PC-3 (cell line): ENCODE results near the gene PHACTR2. TPM values are rescaled to one million over a fixed set of nuclear protein-coding genes. Genes with fewer than 3 reads are reported as not detected.
"Not testable (repeated sequence)": the region's sequence is repeated elsewhere in the genome, so short reads cannot be mapped to it uniquely, and the experiment has no call there.

Source experiments
- ATAC-seq: fragments of 200-7000 bp; cut with Tn5 transposase; 2 replicates; pipeline ENCODE4 v1.9.1; 2020; ENCODE audit warnings: mild to moderate bottlenecking, moderate library complexity
- BruUV-seq: library from RNA; stranded (reverse); fragments of 400-500 nt; replicated peaks from 2 replicates; lab custom pipeline; 2021; lab: Mats Ljungman, UMichigan
- CTCF ChIA-PET: fragments of 300-600 bp; sonication (Branson Sonifier 250); formaldehyde crosslinking; loops from one replicate; lab custom pipeline; 2022; ENCODE audit warnings: antibody characterized with exemption; lab: Charles Lee
- POLR2A ChIA-PET: fragments of 300-600 bp; sonication (Branson Sonifier 250); formaldehyde crosslinking; loops from one replicate; lab custom pipeline; 2022; ENCODE audit warnings: antibody characterized with exemption; ENCODE audit not compliant: unreplicated experiment; lab: Charles Lee
- DNase-seq: peaks from one replicate; pipeline ENCODE4 v3.0.0-alpha.2; 2015
- H2AFZ ChIP-seq: fragments of 300-600 bp; sonication (generic); 2 replicates; pipeline ENCODE4 v1.6.0; 2016; ENCODE audit warnings: antibody characterized with exemption, low read length
- H3F3A ChIP-seq: fragments of 300-600 bp; sonication (generic); one replicate; pipeline ENCODE4 v1.6.0; 2017; ENCODE audit warnings: antibody characterized with exemption, low read length, control low read depth, mild to moderate bottlenecking; ENCODE audit not compliant: unreplicated experiment
- H3K27ac ChIP-seq: fragments of 300-600 bp; sonication (generic); 2 replicates; pipeline ENCODE4 v1.5.1; 2016; ENCODE audit warnings: mild to moderate bottlenecking, low read length
- H3K27me3 ChIP-seq: fragments of 300-600 bp; sonication (generic); 2 replicates; pipeline ENCODE4 v1.6.1; 2016; ENCODE audit warnings: low read length, mixed read lengths
- H3K36me3 ChIP-seq: fragments of 300-600 bp; sonication (generic); 2 replicates; pipeline ENCODE4 v1.6.1; 2016; ENCODE audit warnings: low read depth, mixed run types, low read length, mixed read lengths
- H3K4me1 ChIP-seq: fragments of 300-600 bp; sonication (generic); 2 replicates; pipeline ENCODE4 v1.5.1; 2016; ENCODE audit warnings: low read length; ENCODE audit not compliant: insufficient read depth
- H3K4me2 ChIP-seq: fragments of 300-600 bp; sonication (generic); 2 replicates; pipeline ENCODE4 v1.6.0; 2016; ENCODE audit warnings: low read length
- H3K4me3 ChIP-seq: fragments of 300-600 bp; sonication (generic); 2 replicates; pipeline ENCODE4 v1.5.1; 2016; ENCODE audit warnings: mild to moderate bottlenecking, low read length, mixed read lengths
- H3K79me2 ChIP-seq: fragments of 300-600 bp; sonication (generic); 2 replicates; pipeline ENCODE4 v1.6.1; 2017; ENCODE audit warnings: low read length, mixed read lengths
- H3K9ac ChIP-seq: fragments of 300-600 bp; sonication (generic); 2 replicates; pipeline ENCODE4 v1.6.0; 2016; ENCODE audit warnings: mild to moderate bottlenecking, low read length
- H3K9me2 ChIP-seq: fragments of 300-600 bp; sonication (generic); replicated peaks from 2 replicates; pipeline ENCODE4 v1.6.1; 2016; ENCODE audit warnings: mixed run types, low read length, mixed read lengths
- H3K9me3 ChIP-seq: fragments of 300-600 bp; sonication (generic); 2 replicates; pipeline ENCODE4 v1.6.1; 2016; ENCODE audit warnings: low read length, mixed read lengths
- H4K20me1 ChIP-seq: fragments of 300-600 bp; sonication (generic); 2 replicates; pipeline ENCODE4 v1.6.1; 2016; ENCODE audit warnings: low read length, mixed read lengths
- CTCF ChIP-seq: fragments of 300-600 bp; sonication (generic); conservative IDR thresholded peaks from 2 replicates; pipeline ENCODE4 v1.5.1; 2017; ENCODE audit warnings: antibody characterized with exemption, low read depth, mild to moderate bottlenecking, low read length
- EZH2 ChIP-seq: fragments of 300-600 bp; sonication (generic); IDR thresholded peaks from one replicate; pipeline ENCODE4 v1.6.1; 2017; ENCODE audit warnings: antibody characterized with exemption, mild to moderate bottlenecking, low read length; ENCODE audit not compliant: unreplicated experiment
- EZH2phosphoT487 ChIP-seq: fragments of 300-600 bp; sonication (generic); IDR thresholded peaks from 2 replicates; pipeline ENCODE4 v1.6.1; 2018; ENCODE audit warnings: mild to moderate bottlenecking, antibody characterized with exemption, low read length, borderline replicate concordance
- intact Hi-C: fragments of 100-400 bp; cut with micrococcal nuclease; formaldehyde crosslinking; loops from 2 replicates; pipeline ENCODE4 v1.9.0; 2023
- total RNA-seq: library from RNA; depleted of rRNA; stranded (reverse); fragments of >200 nt; gene quantifications from 2 replicates; pipeline ENCODE4 v1.2.3, GENCODE V29; 2014

PHACTR2 gene
- total RNA-seq, 1 experiment from 2014 or later = 19.4 TPM

DNA sequence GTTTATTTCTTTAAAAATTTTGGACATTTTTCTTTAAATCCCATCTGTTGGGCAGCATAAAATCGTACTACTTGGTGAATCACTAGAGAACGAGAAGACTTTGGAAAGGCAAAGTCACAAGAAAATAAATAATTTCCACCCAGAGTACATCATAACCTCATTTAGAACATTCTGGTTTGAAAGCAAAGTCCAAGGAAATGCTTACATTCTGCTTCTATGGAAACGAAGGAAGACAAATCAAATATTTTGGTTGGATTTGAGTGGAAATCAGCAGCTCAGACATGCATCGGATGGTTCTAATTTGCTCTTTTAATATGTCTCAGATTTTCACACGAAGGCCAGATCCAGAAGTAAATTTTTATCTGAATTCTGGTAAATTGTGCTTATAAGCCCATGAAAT, 104.7 kb downstream of the PHACTR2 start:
- Histone ChIP-seq H3K4me1 (no peaks in the 10 kb centered on the region), H3K36me3 (peaks cover 14% of the 10 kb centered on the region; the same call in 1 of the 2 replicates), H2AFZ (no peak overlapping the region), H3K4me3 (no peak overlapping the region), H3K9me2 (no peaks in the 10 kb centered on the region), H4K20me1 (no peaks in the 10 kb centered on the region), H3K4me2 (no peak overlapping the region), H3K27me3 (no peaks in the 10 kb centered on the region), H3K27ac (no peak overlapping the region), H3F3A (no peaks in the 10 kb centered on the region), H3K79me2 (no peaks in the 10 kb centered on the region), H3K9ac (no peak overlapping the region), H3K9me3 (no peaks in the 10 kb centered on the region)
- no peak for TF ChIP-seq EZH2
- no peak for TF ChIP-seq EZH2phosphoT487
- TF ChIP-seq CTCF = no peak
- POLR2A ChIA-PET = no interaction called here
- no TSS peak for BruUV-seq
- intact Hi-C loops = no loop called here
- no peak for DNase-seq
- CTCF ChIA-PET = no interaction called here
- no peak for ATAC-seq

DNA sequence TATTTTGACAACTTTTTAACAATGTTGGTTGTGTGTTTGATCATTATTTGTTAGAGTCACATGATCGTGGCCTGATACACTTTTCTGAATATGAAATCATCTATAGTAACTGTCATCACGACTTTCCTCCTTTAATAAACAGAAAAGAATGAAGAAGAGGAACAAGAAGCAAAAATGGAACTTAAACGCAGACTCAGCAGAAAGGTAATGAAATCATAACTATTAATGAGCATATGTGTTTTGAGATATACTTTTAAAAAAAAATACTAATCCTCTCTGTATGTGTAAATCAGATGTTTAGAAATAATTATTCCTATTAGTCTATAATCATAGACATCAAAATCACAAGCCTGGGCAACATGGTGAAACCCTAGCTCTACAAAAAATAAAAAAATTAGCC, 105.3 kb downstream of the PHACTR2 start:
- BruUV-seq = no TSS peak
- ATAC-seq (no peak), DNase-seq (no peak)
- TF ChIP-seq EZH2 (no peak), EZH2phosphoT487 (no peak), CTCF (no peak)
- H3K9me2 ChIP-seq = no peaks in the 10 kb centered on the region
- no peaks in the 10 kb centered on the region for H3F3A ChIP-seq
- ChIA-PET CTCF (no interaction called here), POLR2A (no interaction called here)
- H4K20me1 ChIP-seq = no peaks in the 10 kb centered on the region
- intact Hi-C loops = no loop called here
- H3K9ac ChIP-seq = no peak overlapping the region
- H3K4me2 ChIP-seq = no peak overlapping the region
- H2AFZ ChIP-seq = no peak overlapping the region
- no peaks in the 10 kb centered on the region for H3K9me3 ChIP-seq
- H3K36me3 ChIP-seq = peaks cover 14% of the 10 kb centered on the region; the same call in 1 of the 2 replicates
- no peaks in the 10 kb centered on the region for H3K79me2 ChIP-seq
- no peaks in the 10 kb centered on the region for H3K4me1 ChIP-seq
- H3K27ac ChIP-seq = no peak overlapping the region
- no peaks in the 10 kb centered on the region for H3K27me3 ChIP-seq
- H3K4me3 ChIP-seq = no peak overlapping the region

DNA sequence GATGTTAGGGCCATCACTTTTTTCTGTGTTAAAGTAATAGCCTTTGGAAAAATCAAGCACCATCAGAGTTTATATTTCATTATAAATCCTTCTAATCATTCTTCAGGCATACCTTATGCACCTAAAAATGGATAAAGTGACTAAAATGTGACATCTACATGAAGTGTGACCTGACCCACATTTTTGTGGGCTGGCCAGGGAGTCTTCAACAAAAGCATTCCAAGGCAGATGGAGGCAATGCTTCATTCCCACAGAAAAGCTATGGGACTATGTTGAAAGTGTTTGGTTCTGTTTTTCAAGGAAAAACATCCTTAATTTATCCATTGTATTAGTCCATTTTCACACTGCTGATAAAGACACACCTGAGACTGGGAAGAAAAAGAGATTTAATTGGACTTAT, 106.6 kb downstream of the PHACTR2 start:
- H2AFZ ChIP-seq = no peak overlapping the region
- H3K27ac ChIP-seq = no peak overlapping the region
- intact Hi-C loops = no loop called here
- H4K20me1 ChIP-seq = no peaks in the 10 kb centered on the region
- ATAC-seq (no peak), DNase-seq (no peak)
- no TSS peak for BruUV-seq
- H3K4me3 ChIP-seq = no peak overlapping the region
- H3K27me3 ChIP-seq = no peaks in the 10 kb centered on the region
- H3K9me3 ChIP-seq = no peaks in the 10 kb centered on the region
- POLR2A ChIA-PET = no interaction called here
- H3K9ac ChIP-seq = no peak overlapping the region
- H3F3A ChIP-seq = no peaks in the 10 kb centered on the region
- H3K36me3 ChIP-seq = peaks cover 14% of the 10 kb centered on the region; the same call in 1 of the 2 replicates
- no peaks in the 10 kb centered on the region for H3K9me2 ChIP-seq
- H3K79me2 ChIP-seq = no peaks in the 10 kb centered on the region
- H3K4me2 ChIP-seq = no peak overlapping the region
- CTCF ChIA-PET = no interaction called here
- no peaks in the 10 kb centered on the region for H3K4me1 ChIP-seq
- no peak for TF ChIP-seq CTCF
- no peak for TF ChIP-seq EZH2phosphoT487
- no peak for TF ChIP-seq EZH2

- intact Hi-C loops, H2AFZ ChIP-seq, CTCF ChIA-PET, H3K9me2 ChIP-seq, H3K27me3 ChIP-seq, H3K9ac ChIP-seq, H3K79me2 ChIP-seq, DNase-seq, ATAC-seq, BruUV-seq, H3K4me1 ChIP-seq, H3F3A ChIP-seq, H3K4me2 ChIP-seq, H3K4me3 ChIP-seq, H3K27ac ChIP-seq, POLR2A ChIA-PET, H4K20me1 ChIP-seq, H3K9me3 ChIP-seq: not testable (repeated sequence)
- peaks cover 14% of the 10 kb centered on the region; the same call in 1 of the 2 replicates for H3K36me3 ChIP-seq
Observed at GRCh38 chr6:143786371-143786770, 108.6 kb downstream of the PHACTR2 start.
